Stimulated activated CD8-positive, alpha-beta memory T cell treated with anti-CD3 and anti-CD28 coated beads, Interleukin-15, amount 100 ng/mL, for 4 hours (primary cell): Measurements from ENCODE around the gene RALB.
"Not testable (repeated sequence)": the region's sequence is repeated elsewhere in the genome, so short reads cannot be mapped to it uniquely, and the experiment has no call there.

Source experiments
- DNase-seq, 2 donors: peaks; one replicate each; pipeline ENCODE4 v3.0.0-alpha.2; 2020; ENCODE audit warnings: low read depth in 2 of 2

The RALB gene

GRCh38 chr2:120315367-120316033 is 62.8 kb downstream of the RALB start:
- no peak for DNase-seq

GRCh38 chr2:120316071-120316470 is 63.4 kb downstream of the RALB start:
- no peak for DNase-seq

- no peak for DNase-seq
Measured at GRCh38 chr2:120316528-120317179, 64.0 kb downstream of the RALB start.

- no peak for DNase-seq
Measured at GRCh38 chr2:120317180-120317533, 64.5 kb downstream of the RALB start.

GRCh38 chr2:120317916-120318315 is 65.3 kb downstream of the RALB start:
- no peak for DNase-seq

- no peak for DNase-seq
Measured at GRCh38 chr2:120318626-120319025, 66.0 kb downstream of the RALB start.

GRCh38 chr2:120319123-120319522 is 66.5 kb downstream of the RALB start:
- DNase-seq, result no peak

- no peak for DNase-seq
Measured at GRCh38 chr2:120319686-120320317, 67.2 kb downstream of the RALB start.

GRCh38 chr2:120320318-120320851 is 67.7 kb downstream of the RALB start:
- no peak for DNase-seq

GRCh38 chr2:120320887-120321556 is 68.4 kb downstream of the RALB start:
- not testable (repeated sequence) for DNase-seq

GRCh38 chr2:120321721-120322284 is 69.2 kb downstream of the RALB start:
- DNase-seq, result no peak

- no peak for DNase-seq
Measured at GRCh38 chr2:120322329-120322728, 69.7 kb downstream of the RALB start.

- DNase-seq, result no peak
Measured at GRCh38 chr2:120323214-120323613, 70.6 kb downstream of the RALB start.

- no peak for DNase-seq
Measured at GRCh38 chr2:120323807-120324399, 71.3 kb downstream of the RALB start.

GRCh38 chr2:120324933-120325332 is 72.3 kb downstream of the RALB start:
- no peak for DNase-seq

- DNase-seq, result no peak
Measured at GRCh38 chr2:120326066-120326465, 73.4 kb downstream of the RALB start.

- DNase-seq, result no peak
Measured at GRCh38 chr2:120330946-120331822, 78.5 kb downstream of the RALB start.

- DNase-seq, result no peak
Measured at GRCh38 chr2:120331903-120332302, 79.3 kb downstream of the RALB start.

GRCh38 chr2:120332384-120332783 is 79.7 kb downstream of the RALB start:
- no peak for DNase-seq

GRCh38 chr2:120334068-120334467 is 81.4 kb downstream of the RALB start:
- DNase-seq, result no peak

- no peak for DNase-seq
Measured at GRCh38 chr2:120336749-120337148, 84.1 kb downstream of the RALB start.
